ENCODE measurements around the gene SH3RF1.

Gene SH3RF1

GRCh38 chr4:169098969-169099690 is 171.6 kb downstream of the SH3RF1 start:
- no peak for DNase-seq (ENCODE audit: low read depth)
- TF ChIP-seq CTCF (IDR thresholded peaks at IDR 0.05; ENCODE audit: low read length, missing control alignments), result no peak
- H3K4me3 ChIP-seq (replicated peaks; ENCODE audit: low read depth, low read length), result no peak overlapping the region

DNA sequence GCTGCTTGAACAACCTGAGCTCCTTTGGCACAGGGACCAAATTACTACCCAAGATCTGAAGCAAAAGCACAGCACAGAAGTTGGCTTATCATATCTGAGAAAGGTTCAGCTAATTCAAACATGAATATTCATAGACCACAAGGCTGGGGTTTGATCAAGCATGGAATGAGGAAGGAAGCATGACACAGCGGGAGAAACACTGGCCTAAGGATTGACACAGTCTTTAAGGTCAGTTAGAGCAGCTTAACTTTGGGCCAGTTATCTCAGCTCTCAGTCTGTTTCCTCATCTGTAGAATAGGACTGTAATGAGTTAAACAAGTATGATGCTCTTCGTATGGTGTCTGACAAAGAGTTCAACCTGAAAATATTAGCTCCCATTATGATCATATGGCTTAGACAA is 172.2 kb downstream of the SH3RF1 start:
- DNase-seq (ENCODE audit: low read depth), result peak; percentile 35
- no peak for TF ChIP-seq CTCF (IDR thresholded peaks at IDR 0.05; ENCODE audit: low read length, missing control alignments)
- no peak overlapping the region for H3K4me3 ChIP-seq (replicated peaks; ENCODE audit: low read depth, low read length)

DNA sequence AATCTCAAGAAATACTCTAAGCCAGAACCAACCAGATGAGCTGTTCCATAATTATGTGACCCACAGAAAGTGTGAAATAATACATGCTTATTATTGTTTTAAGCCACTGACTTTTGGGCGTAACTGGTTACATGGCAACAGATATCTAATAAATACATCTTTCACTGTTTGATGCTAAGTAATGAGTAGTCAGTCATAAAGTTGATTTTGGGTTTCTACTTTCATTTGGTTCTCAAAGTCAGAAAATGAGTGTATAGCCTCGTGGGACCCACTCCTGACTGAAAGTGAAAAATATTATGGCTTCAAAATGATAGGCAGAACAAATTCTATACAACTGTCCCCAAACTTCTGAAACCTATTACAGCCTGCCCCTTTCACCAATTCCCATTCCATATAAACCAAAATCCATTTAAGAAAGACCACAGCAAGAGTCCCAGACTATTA is 172.7 kb downstream of the SH3RF1 start:
- no peak overlapping the region for H3K4me3 ChIP-seq (replicated peaks; ENCODE audit: low read depth, low read length)
- no peak for DNase-seq (ENCODE audit: low read depth)
- TF ChIP-seq CTCF (IDR thresholded peaks at IDR 0.05; ENCODE audit: low read length, missing control alignments), result no peak

DNA sequence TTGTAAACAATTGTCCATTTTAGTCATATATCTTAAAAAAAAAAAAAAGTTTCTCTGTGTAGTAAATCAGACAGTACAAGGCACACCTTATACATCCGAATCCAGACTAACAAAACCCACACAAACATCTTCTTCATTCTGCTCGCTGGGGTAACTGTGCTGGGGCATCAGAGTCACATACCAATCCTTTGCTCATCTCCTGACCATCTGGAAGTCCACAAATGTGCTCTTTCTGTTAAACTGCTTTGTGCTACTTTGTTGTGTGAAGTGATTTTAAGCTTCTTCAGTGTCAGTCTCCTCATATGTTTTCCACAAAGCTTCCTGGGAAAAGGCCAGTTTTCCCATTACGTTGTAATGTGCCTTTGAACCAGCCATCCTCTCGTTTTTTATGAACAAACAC is 174.5 kb downstream of the SH3RF1 start:
- H3K4me3 ChIP-seq (replicated peaks; ENCODE audit: low read depth, low read length), result no peak overlapping the region
- DNase-seq (ENCODE audit: low read depth), result no peak
- no peak for TF ChIP-seq CTCF (IDR thresholded peaks at IDR 0.05; ENCODE audit: low read length, missing control alignments)

DNA sequence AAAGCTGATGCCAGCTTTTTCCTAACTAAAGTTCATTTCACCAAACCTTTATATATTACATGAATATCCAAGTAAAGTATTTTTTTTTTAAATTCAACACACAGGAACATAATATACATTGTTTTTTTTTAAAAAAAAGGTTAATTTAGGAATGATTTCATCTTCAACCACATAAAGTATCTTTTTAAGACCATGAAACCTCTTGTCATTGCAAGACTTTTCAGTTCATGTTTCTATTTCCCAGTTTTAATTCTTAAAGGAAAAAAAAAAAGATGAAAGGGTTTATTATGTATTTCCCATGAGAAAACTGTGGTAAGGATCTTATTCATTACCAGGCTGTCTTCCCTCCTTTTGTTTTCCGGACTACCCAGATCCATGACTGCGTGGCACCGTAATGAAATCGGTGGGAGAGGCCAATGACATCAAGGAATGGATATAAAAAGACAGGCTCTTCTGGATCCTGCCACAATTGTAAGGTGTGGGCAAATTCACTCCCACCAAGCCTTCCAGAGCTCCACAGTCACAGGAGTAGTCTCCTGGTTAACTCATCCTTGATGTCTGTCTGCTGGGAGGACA is 176.0 kb downstream of the SH3RF1 start:
- TF ChIP-seq CTCF (IDR thresholded peaks at IDR 0.05; ENCODE audit: low read length, missing control alignments), result no peak
- no peak for DNase-seq (ENCODE audit: low read depth)
- no peak overlapping the region for H3K4me3 ChIP-seq (replicated peaks; ENCODE audit: low read depth, low read length)

DNA sequence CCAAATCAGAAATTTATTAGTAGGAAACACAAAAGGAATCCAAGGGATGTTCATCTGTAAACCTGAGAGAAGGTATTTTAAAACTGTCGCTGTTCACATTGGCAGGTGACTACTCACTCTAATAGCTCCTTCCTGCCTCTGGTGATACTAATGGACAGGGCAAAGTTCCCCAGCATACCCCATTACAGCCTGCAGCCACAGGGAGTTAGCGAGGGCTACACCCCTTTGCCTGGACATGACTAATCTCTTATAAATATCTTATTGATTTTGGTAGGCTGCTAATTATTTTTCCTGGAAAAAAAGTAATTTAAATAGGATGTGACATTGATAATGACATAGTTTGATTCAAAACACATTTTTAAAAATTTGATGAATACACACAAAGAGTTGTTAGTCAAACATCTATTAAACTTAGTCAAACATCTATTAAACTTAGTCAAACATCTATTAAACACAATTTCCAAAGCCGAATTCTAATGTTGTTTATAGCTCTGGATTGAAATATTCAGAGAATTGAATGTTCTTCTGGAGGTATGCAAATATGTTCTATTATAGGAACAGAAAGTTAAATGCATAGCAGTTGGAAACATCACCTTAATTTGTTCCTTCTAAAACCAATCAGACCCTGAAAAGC is 177.8 kb downstream of the SH3RF1 start:
- DNase-seq (ENCODE audit: low read depth), result no peak
- no peak overlapping the region for H3K4me3 ChIP-seq (replicated peaks; ENCODE audit: low read depth, low read length)
- no peak for TF ChIP-seq CTCF (IDR thresholded peaks at IDR 0.05; ENCODE audit: low read length, missing control alignments)

Data from fibroblast of pulmonary artery (primary cell).